GM12865 (cell line): ENCODE data around the gene ROBO4.

ENCODE experiments used
- DNase-seq: peaks from one replicate; pipeline ENCODE4 v3.0.0; 2010; ENCODE audit warnings: low read depth
- H3K4me3 ChIP-seq: 2 replicates; pipeline ENCODE4 v1.5.1; 2011; ENCODE audit warnings: mild to moderate bottlenecking, low read depth, low read length, control low read depth
- CTCF ChIP-seq: IDR thresholded peaks from 2 replicates; pipeline ENCODE4 v1.5.1; 2011; ENCODE audit warnings: low read length, control low read depth, low read depth, inconsistent platforms; ENCODE audit not compliant: insufficient read depth; ENCODE audit errors: missing control alignments

The ROBO4 gene

GRCh38 chr11:124874571-124875255, 23.0 kb downstream of the ROBO4 start:
- TF ChIP-seq CTCF: no peak
- no peak overlapping the region for H3K4me3 ChIP-seq
- DNase-seq: no peak

GRCh38 chr11:124873951-124874350, 23.7 kb downstream of the ROBO4 start:
- no peak for DNase-seq
- no peak overlapping the region for H3K4me3 ChIP-seq
- no peak for TF ChIP-seq CTCF

GRCh38 chr11:124872741-124873140, 24.9 kb downstream of the ROBO4 start:
- DNase-seq: no peak
- TF ChIP-seq CTCF: no peak
- H3K4me3 ChIP-seq: no peak overlapping the region

- no peak for TF ChIP-seq CTCF
- no peak for DNase-seq
- H3K4me3 ChIP-seq: no peak overlapping the region
Measured at GRCh38 chr11:124872280-124872679, 25.4 kb downstream of the ROBO4 start.

- H3K4me3 ChIP-seq: no peak overlapping the region
- DNase-seq: no peak
- no peak for TF ChIP-seq CTCF
Measured at GRCh38 chr11:124870430-124870829, 27.2 kb downstream of the ROBO4 start.

- no peak for DNase-seq
- no peak overlapping the region for H3K4me3 ChIP-seq
- no peak for TF ChIP-seq CTCF
Measured at GRCh38 chr11:124869856-124870387, 27.7 kb downstream of the ROBO4 start.

- DNase-seq: no peak
- H3K4me3 ChIP-seq: no peak overlapping the region
- TF ChIP-seq CTCF: no peak
Measured at GRCh38 chr11:124869331-124869730, 28.3 kb downstream of the ROBO4 start.
